Lung (tissue), 12 donors: ENCODE data around the gene C12orf60. TPM values are rescaled to one million over a fixed set of nuclear protein-coding genes. Genes with fewer than 3 reads are reported as not detected.

Source experiments
- ATAC-seq: fragments of 200-7000 bp; cut with Tn5 transposase; one replicate; pipeline ENCODE4 v1.9.1; 2020; ENCODE audit warnings: moderate number of reproducible peaks; ENCODE audit not compliant: insufficient read depth, low FRiP score
- DNase-seq, 3 donors: peaks; one replicate each; pipeline ENCODE4 v3.0.0-alpha.2; 2013 to 2017
- H3K27ac ChIP-seq, 2 donors: one replicate each; pipeline ENCODE4 v1.5.1; 2013; ENCODE audit warnings: mild to moderate bottlenecking in 2 of 2, moderate library complexity in 2 of 2, control low read depth in 1 of 2, inconsistent platforms in 1 of 2, low read depth in 1 of 2, low read length in 1 of 2
- H3K27me3 ChIP-seq, 3 donors: one replicate each; pipeline ENCODE4 v1.5.1; 2013; ENCODE audit warnings: low read length in 2 of 3; ENCODE audit not compliant: control insufficient read depth in 3 of 3, insufficient read depth in 3 of 3
- H3K36me3 ChIP-seq, 4 donors: one replicate each; pipeline ENCODE4 v1.5.1; 2013; ENCODE audit warnings: low read length in 4 of 4, mild to moderate bottlenecking in 1 of 4, moderate library complexity in 1 of 4; ENCODE audit not compliant: control insufficient read depth in 4 of 4, insufficient read depth in 4 of 4
- H3K4me1 ChIP-seq, 5 donors: one replicate each; pipeline ENCODE4 v1.5.1; 2013; ENCODE audit warnings: low read length in 5 of 5, mild to moderate bottlenecking in 2 of 5, moderate library complexity in 1 of 5; ENCODE audit not compliant: control insufficient read depth in 5 of 5, insufficient read depth in 5 of 5
- H3K4me3 ChIP-seq: one replicate; pipeline ENCODE4 v1.5.1; 2013; ENCODE audit warnings: mild to moderate bottlenecking, control low read depth, moderate library complexity
- H3K9ac ChIP-seq, 2 donors: one replicate each; pipeline ENCODE4 v1.5.1; 2013; ENCODE audit warnings: low read length in 2 of 2, control low read depth in 1 of 2; ENCODE audit not compliant: insufficient read depth in 1 of 2
- H3K9me3 ChIP-seq, 4 donors: one replicate each; pipeline ENCODE4 v1.5.1; 2013; ENCODE audit warnings: low read length in 3 of 4, mild to moderate bottlenecking in 1 of 4, moderate library complexity in 1 of 4; ENCODE audit not compliant: control insufficient read depth in 4 of 4, insufficient read depth in 3 of 4
- CTCF ChIP-seq: IDR thresholded peaks from 2 replicates; pipeline ENCODE4 v1.5.1; 2012; ENCODE audit warnings: mild to moderate bottlenecking; ENCODE audit errors: control extremely low read depth, extremely low read depth
- WGBS, 2 donors: extraction: QIAGEN DNeasy Blood & Tissue Kit; methylation state at CpG; one replicate each; pipeline ENCODE4 v1.1.7; 2013; 5-methylcytosine and 5-hydroxymethylcytosine counted together
- polyA plus RNA-seq, 2 donors: library from polyadenylated mRNA; stranded (reverse); fragments of 200-250 nt; gene quantifications; one replicate each; pipeline ENCODE4 v1.2.1, GENCODE V29; 2013
- total RNA-seq, 2 donors: library from RNA; depleted of rRNA in 1 of 2; stranded (reverse); fragments of >200 nt in 1 of 2; gene quantifications; one replicate each; pipeline ENCODE4 v1.2.1, GENCODE V29; 2014 to 2021
- donor health status: control.
- donor health status: control.
- donor health status: Bipolar disorder and iron deficiency.
- donor health status: healthy.
- donor health status: DM: yes; HTN: yes; CAD: no.

The C12orf60 gene
- total and polyA plus RNA-seq, 4 donors = 0.55 to 2.4 (median 0.79) TPM

- ATAC-seq (no peak), DNase-seq (peak; percentile 32 to 47 (median 46))
- WGBS, 2 donors = 46 to 65% methylated on average over 16 of the region's 16 CpGs
- peak overlapping the region in 1 of 2 donors; percentile 97 for H3K9ac ChIP-seq
- H3K36me3 ChIP-seq = no peaks in the 10 kb centered on the region
- TF ChIP-seq CTCF = no peak
- no peaks in the 10 kb centered on the region for H3K9me3 ChIP-seq
- H3K4me1 ChIP-seq = peaks cover 0 to 20% (median 0%) of the 10 kb centered on the region in 5 donors
- peak overlapping the region in 1 of 2 donors; percentile 98 for H3K27ac ChIP-seq
- peak overlapping the region; percentile 70 for H3K4me3 ChIP-seq
- no peaks in the 10 kb centered on the region for H3K27me3 ChIP-seq
These were observed 34.6 kb upstream of the C12orf60 start for GRCh38 chr12:14768823-14769405.

GRCh38 chr12:14769466-14769968 is 34.0 kb upstream of the C12orf60 start:
- TF ChIP-seq CTCF = no peak
- Histone ChIP-seq H3K9me3 (no peaks in the 10 kb centered on the region), H3K27me3 (no peaks in the 10 kb centered on the region), H3K4me1 (peaks cover 0 to 20% (median 0%) of the 10 kb centered on the region in 5 donors), H3K9ac (peak overlapping the region; percentile 90 to 97), H3K36me3 (no peaks in the 10 kb centered on the region), H3K4me3 (peak overlapping the region; percentile 70), H3K27ac (peak overlapping the region; percentile 95 to 98)
- peak; percentile 68 to 71 (median 70) for DNase-seq
- ATAC-seq = no peak
- WGBS, 2 donors = 2 to 4% methylated on average over 26 of the region's 26 CpGs

DNA sequence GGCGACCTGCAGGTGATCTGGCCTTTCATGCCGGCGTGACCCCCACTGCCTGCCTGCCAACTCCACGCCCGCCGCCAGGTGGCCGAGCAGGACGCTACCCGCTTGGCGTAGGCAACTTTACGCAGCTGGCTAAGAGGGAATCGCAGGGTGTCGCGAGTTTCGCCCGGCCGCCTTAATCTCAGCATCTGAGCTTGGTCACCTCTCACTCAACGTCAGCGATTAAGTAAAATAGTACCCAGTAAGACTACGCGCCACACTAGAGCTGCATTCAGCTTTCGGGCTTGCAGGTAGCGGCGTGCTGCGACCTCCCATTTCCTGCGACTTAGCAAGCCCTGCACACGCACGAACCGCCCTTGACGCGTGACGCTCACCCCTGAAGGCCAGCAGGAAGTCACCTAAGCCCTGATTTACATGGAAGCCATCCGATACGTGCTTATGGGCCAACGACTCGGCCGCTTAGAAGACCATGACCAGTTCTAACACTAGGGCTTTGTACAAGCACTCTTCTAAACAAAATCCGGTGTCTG is 33.4 kb upstream of the C12orf60 start:
- ATAC-seq = peak; percentile 59
- WGBS, 2 donors = 0% methylated on average over 38 of the region's 38 CpGs
- peak; percentile 85 to 87 (median 87) for DNase-seq

More for the DNA sequence above, 33.4 kb upstream of the C12orf60 start:
- no peaks in the 10 kb centered on the region for H3K9me3 ChIP-seq
- peak; percentile 54 for TF ChIP-seq CTCF
- peaks cover 0 to 24% (median 0%) of the 10 kb centered on the region in 5 donors for H3K4me1 ChIP-seq
- H3K27ac ChIP-seq = peak overlapping the region; percentile 95 to 98
- H3K4me3 ChIP-seq = peak overlapping the region; percentile 70
- H3K27me3 ChIP-seq = no peaks in the 10 kb centered on the region
- no peaks in the 10 kb centered on the region for H3K36me3 ChIP-seq
- H3K9ac ChIP-seq = peak overlapping the region; percentile 90 to 97
